Muscle layer of duodenum (tissue), 2 donors: ENCODE measurements around the gene AMY2B.
"Not testable (repeated sequence)": the region's sequence is repeated elsewhere in the genome, so short reads cannot be mapped to it uniquely, and the experiment has no call there.

ENCODE experiments used
- H3K27ac ChIP-seq: one replicate; pipeline ENCODE4 v1.7.0; 2013; ENCODE audit warnings: mild to moderate bottlenecking, low read length
- H3K27me3 ChIP-seq: one replicate; pipeline ENCODE4 v1.7.0; 2013; ENCODE audit warnings: low read depth, mild to moderate bottlenecking, control low read depth, low read length
- H3K36me3 ChIP-seq, 2 donors: one replicate each; pipeline ENCODE4 v1.7.0; 2013; ENCODE audit warnings: low read length in 2 of 2, control low read depth in 1 of 2, mild to moderate bottlenecking in 1 of 2; ENCODE audit not compliant: insufficient read depth in 2 of 2, control insufficient read depth in 1 of 2
- H3K4me1 ChIP-seq, 2 donors: one replicate each; pipeline ENCODE4 v1.7.0; 2013; ENCODE audit warnings: low read length in 2 of 2, mild to moderate bottlenecking in 2 of 2, control low read depth in 1 of 2, moderate library complexity in 1 of 2; ENCODE audit not compliant: insufficient read depth in 2 of 2, control insufficient read depth in 1 of 2
- H3K4me3 ChIP-seq, 2 donors: one replicate each; pipeline ENCODE4 v1.7.0; 2013; ENCODE audit warnings: low read length in 2 of 2, low read depth in 1 of 2, mild to moderate bottlenecking in 1 of 2
- H3K9me3 ChIP-seq, 2 donors: one replicate each; pipeline ENCODE4 v1.7.0; 2013; ENCODE audit warnings: low read length in 2 of 2, control low read depth in 1 of 2, mild to moderate bottlenecking in 1 of 2; ENCODE audit not compliant: control insufficient read depth in 1 of 2
- donor health status: healthy.

The AMY2B gene

DNA sequence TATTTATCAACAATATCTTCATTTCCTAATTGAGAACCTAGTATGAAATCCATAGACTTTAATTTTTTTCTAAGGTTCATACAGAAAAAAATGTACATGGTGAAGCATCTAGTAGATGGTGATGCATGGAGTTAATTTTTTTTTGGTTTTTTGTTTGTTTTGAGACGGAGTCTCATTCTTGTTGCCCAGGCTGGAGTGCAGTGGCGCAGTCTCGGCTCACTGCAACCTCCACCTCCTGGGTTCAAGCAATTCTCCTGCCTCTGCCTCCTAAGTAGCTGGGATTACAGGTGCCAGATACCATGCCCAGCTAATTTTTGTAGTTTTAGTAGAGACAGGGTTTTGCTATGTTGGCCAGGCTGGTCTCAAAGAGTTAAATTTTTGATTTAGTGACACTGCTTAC, 10.3 kb upstream of the AMY2B start:
- not testable (repeated sequence) for H3K36me3 ChIP-seq, H3K27me3 ChIP-seq, H3K9me3 ChIP-seq, H3K4me3 ChIP-seq, H3K27ac ChIP-seq, H3K4me1 ChIP-seq

DNA sequence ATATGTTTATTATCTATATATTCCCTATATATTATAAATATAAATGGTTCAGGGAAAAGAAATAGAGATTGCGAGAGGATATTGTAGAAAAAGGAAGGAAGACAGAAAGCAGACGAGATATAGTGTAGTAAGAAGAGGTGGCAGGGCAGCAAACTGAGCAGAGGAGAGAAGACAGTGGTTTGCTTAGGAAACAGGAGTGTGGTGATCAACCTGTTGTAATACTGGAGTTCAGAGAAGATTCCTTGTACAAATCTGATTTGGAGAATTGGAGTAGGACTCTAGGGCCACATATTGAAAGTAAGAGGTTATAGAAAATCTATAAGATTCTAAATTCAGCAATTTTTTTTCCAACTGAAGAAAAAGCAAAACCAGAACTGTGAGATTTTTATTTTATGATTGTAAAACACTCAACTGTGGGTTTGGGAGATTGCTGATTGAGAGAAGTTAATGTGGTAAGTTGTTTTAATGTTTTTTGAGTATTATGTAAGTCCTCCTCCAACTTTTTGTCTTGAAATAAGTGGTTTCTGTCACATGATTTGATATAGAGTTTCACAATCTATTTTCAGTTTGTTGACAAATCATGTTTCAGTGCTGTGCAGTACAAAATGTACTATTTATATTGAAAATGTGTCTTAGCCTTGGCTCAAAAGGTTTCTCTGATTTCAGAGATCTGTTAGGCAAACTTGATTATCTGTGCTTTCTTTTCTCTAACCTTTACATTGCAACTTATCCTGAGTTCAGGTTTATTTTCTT, 9.6 kb upstream of the AMY2B start:
- H3K4me3 ChIP-seq: no peak overlapping the region
- H3K9me3 ChIP-seq: no peaks in the 10 kb centered on the region
- peaks cover 0 to 6% of the 10 kb centered on the region in 2 donors for H3K4me1 ChIP-seq
- H3K27ac ChIP-seq: peak overlapping the region; percentile 18
- no peaks in the 10 kb centered on the region for H3K36me3 ChIP-seq
- no peaks in the 10 kb centered on the region for H3K27me3 ChIP-seq

- Histone ChIP-seq H3K4me1 (peaks cover 0 to 6% of the 10 kb centered on the region in 2 donors), H3K4me3 (no peak overlapping the region), H3K27me3 (no peaks in the 10 kb centered on the region), H3K27ac (no peak overlapping the region), H3K36me3 (no peaks in the 10 kb centered on the region), H3K9me3 (no peaks in the 10 kb centered on the region)
Observed at GRCh38 chr1:103563056-103563455, 8.3 kb upstream of the AMY2B start.

GRCh38 chr1:103569493-103569892, 1.9 kb upstream of the AMY2B start:
- no peaks in the 10 kb centered on the region for H3K9me3 ChIP-seq

DNA sequence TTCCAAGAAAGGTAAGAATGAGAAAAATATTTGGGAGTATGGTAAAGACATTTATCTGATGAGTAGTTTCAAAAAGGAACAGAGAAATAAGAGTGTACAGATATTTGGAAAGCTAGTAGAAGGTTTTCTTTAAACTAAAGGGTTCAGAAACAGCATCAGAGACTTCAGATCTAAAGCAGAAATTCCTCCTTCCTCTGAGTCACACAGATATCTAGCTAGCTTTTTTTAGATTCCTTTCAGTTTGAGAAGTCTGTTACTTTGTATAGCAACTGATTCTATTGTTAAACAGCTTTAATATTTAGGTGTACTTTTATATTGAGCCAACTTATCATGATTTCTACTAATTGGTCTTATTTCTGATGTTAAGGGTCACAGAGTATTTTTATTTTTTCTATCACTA, 4.7 kb downstream of the AMY2B start:
- no peak overlapping the region for H3K27ac ChIP-seq
- H3K4me3 ChIP-seq: no peak overlapping the region
- H3K36me3 ChIP-seq: no peaks in the 10 kb centered on the region
- H3K4me1 ChIP-seq: no peaks in the 10 kb centered on the region
- H3K27me3 ChIP-seq: no peaks in the 10 kb centered on the region
- H3K9me3 ChIP-seq: no peaks in the 10 kb centered on the region

More at GRCh38 chr1:103569493-103569892, 1.9 kb upstream of the AMY2B start:
- Histone ChIP-seq H3K4me3 (no peak overlapping the region), H3K27me3 (no peaks in the 10 kb centered on the region), H3K36me3 (peaks cover 5 to 15% of the 10 kb centered on the region in 2 donors), H3K27ac (no peak overlapping the region), H3K4me1 (no peaks in the 10 kb centered on the region)

DNA sequence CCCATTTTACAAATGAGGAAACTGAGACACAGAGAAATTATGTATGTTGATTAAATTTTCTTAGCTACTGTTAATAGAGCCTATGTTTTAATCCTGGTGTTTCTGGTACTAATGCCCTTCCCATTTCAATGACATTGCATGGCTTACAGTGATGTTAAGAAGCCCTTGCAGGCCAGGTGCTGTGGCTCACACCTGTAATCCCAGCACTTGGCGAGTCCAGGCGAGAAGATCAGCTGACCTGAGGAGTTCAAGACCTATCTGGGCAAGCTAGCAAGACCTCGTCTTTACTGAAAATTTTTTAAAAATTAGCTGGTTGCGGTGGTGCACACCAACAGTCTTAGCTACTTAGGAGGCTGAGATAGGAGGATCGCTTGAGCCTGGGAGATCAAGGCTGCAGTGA, 5.4 kb downstream of the AMY2B start:
- not testable (repeated sequence) for H3K27me3 ChIP-seq, H3K4me3 ChIP-seq, H3K27ac ChIP-seq, H3K9me3 ChIP-seq, H3K4me1 ChIP-seq, H3K36me3 ChIP-seq

- Histone ChIP-seq H3K36me3 (no peaks in the 10 kb centered on the region), H3K9me3 (no peaks in the 10 kb centered on the region), H3K4me3 (no peak overlapping the region), H3K27me3 (no peaks in the 10 kb centered on the region), H3K27ac (no peak overlapping the region), H3K4me1 (peaks cover 0 to 4% of the 10 kb centered on the region in 2 donors)
Observed at GRCh38 chr1:103582464-103582863, 11.1 kb downstream of the AMY2B start.

- Histone ChIP-seq H3K9me3 (no peaks in the 10 kb centered on the region), H3K36me3 (no peaks in the 10 kb centered on the region), H3K4me3 (no peak overlapping the region), H3K27me3 (no peaks in the 10 kb centered on the region), H3K27ac (no peak overlapping the region), H3K4me1 (peaks cover 0 to 4% of the 10 kb centered on the region in 2 donors)
Observed at GRCh38 chr1:103583887-103584286, 12.5 kb downstream of the AMY2B start.

GRCh38 chr1:103584537-103584936, 13.1 kb downstream of the AMY2B start:
- no peaks in the 10 kb centered on the region for H3K9me3 ChIP-seq
- H3K36me3 ChIP-seq: no peaks in the 10 kb centered on the region
- H3K4me1 ChIP-seq: peaks cover 0 to 4% of the 10 kb centered on the region in 2 donors
- H3K4me3 ChIP-seq: no peak overlapping the region
- H3K27ac ChIP-seq: no peak overlapping the region
- H3K27me3 ChIP-seq: no peaks in the 10 kb centered on the region

- not testable (repeated sequence) for H3K27ac ChIP-seq, H3K27me3 ChIP-seq, H3K4me1 ChIP-seq, H3K9me3 ChIP-seq, H3K4me3 ChIP-seq, H3K36me3 ChIP-seq
Observed at GRCh38 chr1:103602740-103603139, 31.4 kb downstream of the AMY2B start.

DNA sequence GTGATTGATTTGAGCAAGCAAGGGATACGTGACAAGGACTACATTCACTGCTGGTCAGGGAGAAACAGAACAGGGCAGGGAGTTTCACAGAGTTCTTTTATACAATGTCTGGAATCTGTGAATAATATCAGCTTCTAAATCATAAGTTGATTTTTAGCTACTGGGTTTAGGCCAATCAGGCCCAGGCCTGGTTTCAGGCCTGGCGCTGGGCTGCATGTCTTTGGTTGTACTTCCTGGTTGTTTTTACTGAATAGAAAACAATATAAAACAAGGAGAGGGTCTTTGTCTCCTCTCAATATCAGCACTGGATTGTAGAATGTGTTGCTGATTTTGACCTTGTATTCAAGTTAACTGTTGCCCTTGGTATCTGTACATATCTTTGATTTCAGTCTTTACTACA, 45.0 kb downstream of the AMY2B start:
- Histone ChIP-seq H3K27ac (no peak overlapping the region), H3K4me1 (no peaks in the 10 kb centered on the region), H3K9me3 (no peaks in the 10 kb centered on the region), H3K36me3 (no peaks in the 10 kb centered on the region), H3K27me3 (no peaks in the 10 kb centered on the region), H3K4me3 (no peak overlapping the region)

DNA sequence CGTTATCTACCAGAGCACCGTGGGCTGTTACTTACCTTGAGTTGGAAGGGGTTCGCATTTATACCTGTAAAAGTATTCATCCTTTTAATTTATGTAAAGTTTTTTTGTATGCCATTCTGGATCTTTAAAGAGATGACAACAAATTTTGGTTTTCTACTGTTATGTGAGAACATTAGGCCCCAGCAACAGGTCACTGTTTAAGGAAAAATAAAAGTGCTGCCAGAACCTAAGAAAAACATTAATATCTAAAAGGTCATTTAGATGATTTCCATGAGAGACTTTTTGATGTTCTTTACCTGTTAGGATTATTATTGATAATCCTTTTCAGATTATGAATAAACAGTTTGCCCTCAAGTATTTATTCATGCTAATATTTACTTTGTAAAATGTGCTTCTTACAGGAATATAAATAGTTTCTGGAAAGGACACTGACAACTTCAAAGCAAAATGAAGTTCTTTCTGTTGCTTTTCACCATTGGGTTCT, 45.6 kb downstream of the AMY2B start, which contains the start of gene AMY2A:
TSS of gene AMY2A (plus strand) at position 434 of the 484 bp plus-strand sequence. CDS start at position 448, 14 bp downstream.
- not testable (repeated sequence) for H3K27me3 ChIP-seq, H3K4me1 ChIP-seq, H3K4me3 ChIP-seq, H3K27ac ChIP-seq, H3K9me3 ChIP-seq, H3K36me3 ChIP-seq
